IMR-90 (cell line): Measurements from ENCODE around the gene PGS1. TPM values are rescaled to one million over a fixed set of nuclear protein-coding genes. Genes with fewer than 3 reads are reported as not detected.

Experiments used
- ATAC-seq: fragments of 200-7000 bp; cut with Tn5 transposase; 2 replicates; pipeline ENCODE4 v1.9.1; 2020; ENCODE audit warnings: low read depth, mild to moderate bottlenecking, moderate library complexity
- BruUV-seq: library from RNA; stranded (reverse); fragments of 400-500 nt; replicated peaks from 2 replicates; lab custom pipeline; 2021; lab: Mats Ljungman, UMichigan
- CTCF ChIA-PET: fragments of 300-600 bp; formaldehyde crosslinking; extraction: SDS; loops from one replicate; lab custom pipeline; 2021; ENCODE audit warnings: antibody characterized with exemption; lab: Yijun Ruan, JAX
- POLR2A ChIA-PET: fragments of 300-600 bp; sonication (Branson Sonifier 250); formaldehyde crosslinking; loops from one replicate; lab custom pipeline; 2022; ENCODE audit warnings: antibody characterized with exemption; ENCODE audit not compliant: unreplicated experiment; lab: Charles Lee
- DNase-seq: peaks from one replicate; pipeline ENCODE4 v3.0.0; 2013
- H2AFZ ChIP-seq: replicated peaks from 2 replicates; pipeline ENCODE3; 2013; ENCODE audit warnings: low read length, mild to moderate bottlenecking; ENCODE audit not compliant: poor library complexity
- H2AK5ac ChIP-seq: 2 replicates; pipeline ENCODE4 v1.6.1; 2013; ENCODE audit warnings: low read depth, low read length, inconsistent platforms
- H2AK9ac ChIP-seq: replicated peaks from 2 replicates; pipeline ENCODE3; 2013; ENCODE audit warnings: mild to moderate bottlenecking, low read depth, low read length, moderate library complexity; ENCODE audit not compliant: poor library complexity
- H2BK120ac ChIP-seq: 2 replicates; pipeline ENCODE4 v1.6.1; 2013; ENCODE audit warnings: low read depth, low read length, inconsistent platforms
- H2BK15ac ChIP-seq: 3 replicates; pipeline ENCODE4 v1.6.1; 2013; ENCODE audit warnings: low read depth, low read length, inconsistent platforms
- H2BK20ac ChIP-seq: 2 replicates; pipeline ENCODE4 v1.6.1; 2013; ENCODE audit warnings: low read depth, mild to moderate bottlenecking, inconsistent platforms, low read length, moderate library complexity
- H2BK5ac ChIP-seq: 2 replicates; pipeline ENCODE4 v1.6.1; 2013; ENCODE audit warnings: mild to moderate bottlenecking, low read depth, low read length, inconsistent platforms; ENCODE audit not compliant: poor library complexity, severe bottlenecking
- H3K14ac ChIP-seq: replicated peaks from 2 replicates; pipeline ENCODE4 v1.6.1; 2013; ENCODE audit warnings: low read depth, low read length, inconsistent platforms
- H3K18ac ChIP-seq: 2 replicates; pipeline ENCODE4 v1.6.1; 2013; ENCODE audit warnings: low read depth, low read length, control low read depth
- H3K23ac ChIP-seq: 2 replicates; pipeline ENCODE4 v1.6.1; 2013; ENCODE audit warnings: low read depth, low read length, inconsistent platforms
- H3K27ac ChIP-seq: 2 replicates; pipeline ENCODE4 v1.5.1; 2013; ENCODE audit warnings: mild to moderate bottlenecking, control low read depth, low read length; ENCODE audit not compliant: insufficient read depth
- H3K27me3 ChIP-seq: 2 replicates; pipeline ENCODE4 v1.6.1; 2013; ENCODE audit warnings: low read length; ENCODE audit not compliant: control insufficient read depth, insufficient read depth
- H3K36me3 ChIP-seq: 2 replicates; pipeline ENCODE4 v1.6.1; 2013; ENCODE audit warnings: low read length, mixed read lengths; ENCODE audit not compliant: control insufficient read depth, insufficient read depth
- H3K4ac ChIP-seq: 2 replicates; pipeline ENCODE4 v1.6.1; 2013; ENCODE audit warnings: low read depth, low read length, inconsistent platforms
- H3K4me1 ChIP-seq: 2 replicates; pipeline ENCODE4 v1.6.1; 2013; ENCODE audit warnings: low read length, mixed read lengths; ENCODE audit not compliant: control insufficient read depth, insufficient read depth
- H3K4me2 ChIP-seq: 2 replicates; pipeline ENCODE4 v1.6.1; 2013; ENCODE audit warnings: low read depth, mild to moderate bottlenecking, control low read depth, low read length, moderate library complexity
- H3K4me3 ChIP-seq: 2 replicates; pipeline ENCODE4 v1.5.1; 2013; ENCODE audit warnings: low read depth, mild to moderate bottlenecking, control low read depth, low read length, moderate library complexity; ENCODE audit not compliant: insufficient read depth
- H3K56ac ChIP-seq: 2 replicates; pipeline ENCODE4 v1.6.1; 2013; ENCODE audit warnings: low read length, inconsistent platforms; ENCODE audit not compliant: insufficient read depth; ENCODE audit errors: extremely low read depth
- H3K79me1 ChIP-seq, 2 experiments: 2 replicates each; pipeline ENCODE4 v1.6.1; 2013; ENCODE audit warnings: low read length in 2 of 2, inconsistent platforms in 1 of 2, low read depth in 1 of 2
- H3K9ac ChIP-seq: 2 replicates; pipeline ENCODE4 v1.6.1; 2013; ENCODE audit warnings: low read depth, low read length, control low read depth
- H3K9me1 ChIP-seq: 2 replicates; pipeline ENCODE4 v1.6.1; 2013; ENCODE audit warnings: low read length, inconsistent platforms; ENCODE audit not compliant: insufficient read depth
- H3K9me3 ChIP-seq: 2 replicates; pipeline ENCODE4 v1.6.1; 2013; ENCODE audit warnings: low read length; ENCODE audit not compliant: control insufficient read depth, insufficient read depth
- H4K20me1 ChIP-seq: 2 replicates; pipeline ENCODE4 v1.6.1; 2013; ENCODE audit warnings: low read length, inconsistent platforms; ENCODE audit not compliant: insufficient read depth
- H4K5ac ChIP-seq: 2 replicates; pipeline ENCODE4 v1.6.1; 2013; ENCODE audit warnings: mild to moderate bottlenecking, low read depth, low read length, control low read depth
- H4K8ac ChIP-seq, 2 experiments: 2 replicates each; pipeline ENCODE4 v1.6.1; 2013; ENCODE audit warnings: low read depth in 2 of 2, low read length in 2 of 2, control low read depth in 1 of 2, inconsistent platforms in 1 of 2
- H4K91ac ChIP-seq: 2 replicates; pipeline ENCODE4 v1.6.1; 2013; ENCODE audit warnings: low read depth, low read length, inconsistent platforms; ENCODE audit not compliant: insufficient read depth
- CEBPB ChIP-seq: IDR thresholded peaks from 2 replicates; pipeline ENCODE4 v1.6.1; 2012; ENCODE audit warnings: low read depth, low read length, improper control_type of control experiment
- FOS ChIP-seq: fragments of 150-350 bp; IDR thresholded peaks from 2 replicates; pipeline ENCODE4 v1.6.1; 2016; ENCODE audit warnings: low read depth, low read length
- MXI1 ChIP-seq: IDR thresholded peaks from 2 replicates; pipeline ENCODE4 v1.6.1; 2012; ENCODE audit warnings: low read depth, mild to moderate bottlenecking, low read length, moderate library complexity, borderline replicate concordance
- POLR2A ChIP-seq: IDR thresholded peaks from 2 replicates; pipeline ENCODE4 v1.6.1; 2012; ENCODE audit warnings: mild to moderate bottlenecking, low read depth, low read length
- RAD21 ChIP-seq: IDR thresholded peaks from 2 replicates; pipeline ENCODE4 v1.6.1; 2012; ENCODE audit warnings: low read length, improper control_type of control experiment
- RCOR1 ChIP-seq: IDR thresholded peaks from 2 replicates; pipeline ENCODE4 v1.6.1; 2012; ENCODE audit warnings: mild to moderate bottlenecking, low read length, improper control_type of control experiment; ENCODE audit not compliant: insufficient replicate concordance
- SMC3 ChIP-seq: fragments of 150-350 bp; IDR thresholded peaks from 2 replicates; pipeline ENCODE4 v1.6.1; 2016; ENCODE audit warnings: low read depth, mild to moderate bottlenecking, antibody characterized with exemption, low read length, moderate library complexity
- WGBS, 2 experiments: methylation state at CpG; one replicate each; pipeline versions ENCODE4 v1.1.5 to v1.1.7; 2013; ENCODE audit warnings: missing lambda C conversion rate in 2 of 2; ENCODE audit not compliant: insufficient read length in 1 of 2; ENCODE audit errors: extremely low coverage in 2 of 2; 5-methylcytosine and 5-hydroxymethylcytosine counted together
- dilution Hi-C: fragments of 300-500 bp; cut with HindIII; formaldehyde crosslinking; loops from one replicate; pipeline ENCODE4 v1.14.3; 2018; ENCODE audit warnings: low sequenced_read_pairs; ENCODE audit not compliant: unreplicated experiment
- in situ Hi-C: fragments of 300-500 bp; cut with MboI; formaldehyde crosslinking; loops from 3 replicates; pipeline ENCODE4 v1.14.3; 2019; ENCODE audit warnings: low sequenced_read_pairs, inconsistent platforms, mixed read lengths
- intact Hi-C: fragments of 100-400 bp; cut with micrococcal nuclease; formaldehyde crosslinking; loops from 2 replicates; pipeline ENCODE4 v1.10.0; 2022
- polyA plus RNA-seq, 3 experiments: library from polyadenylated mRNA; depleted of rRNA; stranded (reverse); fragments of >200 nt; gene quantifications; 2 replicates each; pipeline ENCODE4 v1.2.3, GENCODE V29; 2012; ENCODE audit warnings: low replicate concordance in 1 of 3
- total RNA-seq: library from RNA; depleted of rRNA; stranded (reverse); fragments of >200 nt; gene quantifications from 2 replicates; pipeline ENCODE4 v1.2.3, GENCODE V29; 2012
- TF ChIP-seq, protein P1 (sequence below): conservative IDR thresholded peaks from 2 replicates; pipeline ENCODE4 v1.5.1; 2012; ENCODE audit warnings: mild to moderate bottlenecking, low read depth, low read length, improper control_type of control experiment

PGS1 gene
- total and polyA plus RNA-seq, 2 of the 4 experiments (the other 2 are of a cell fraction), result 18.5 to 43.2 TPM

DNA sequence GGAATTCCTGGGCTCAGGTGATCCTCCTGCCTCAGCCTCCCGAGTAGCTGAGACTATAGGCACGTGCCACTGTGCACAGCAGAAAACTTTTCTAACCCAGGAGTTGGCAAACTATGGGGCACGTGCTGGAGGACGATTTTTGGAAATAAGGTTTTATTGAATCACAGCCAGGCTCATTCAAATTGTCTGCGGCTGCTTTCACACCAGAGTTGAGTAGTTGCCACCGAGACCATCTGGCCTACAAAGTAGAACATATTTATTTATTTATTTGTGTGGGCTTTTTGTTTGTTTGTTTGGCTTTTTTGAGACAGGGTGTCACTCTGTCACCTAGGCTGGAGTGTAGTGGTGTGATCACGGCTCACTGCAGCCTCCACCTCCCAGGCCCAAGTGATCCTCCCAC lies 7.4 kb upstream of the PGS1 start:
- Histone ChIP-seq H3K9me3 (no peaks in the 10 kb centered on the region), H2AK5ac (no peak overlapping the region), H2BK120ac (no peak overlapping the region), H3K4me3 (no peak overlapping the region), H2AFZ (no peak overlapping the region), H3K36me3 (no peaks in the 10 kb centered on the region), H3K4me2 (no peak overlapping the region), H3K23ac (no peak overlapping the region), H2BK15ac (no peak overlapping the region), H2BK20ac (no peak overlapping the region), H3K9ac (no peak overlapping the region), H3K4ac (no peak overlapping the region), H3K56ac (no peak overlapping the region), H4K91ac (no peak overlapping the region), H3K4me1 (peaks cover 20% of the 10 kb centered on the region), H4K5ac (no peak overlapping the region), H2AK9ac (no peak overlapping the region), H3K27me3 (no peaks in the 10 kb centered on the region), H3K27ac (no peak overlapping the region), H3K9me1 (peaks cover 7% of the 10 kb centered on the region), H4K8ac (no peak overlapping the region), H4K20me1 (peaks cover 3% of the 10 kb centered on the region; the same call in 1 of the 2 replicates), H2BK5ac (no peak overlapping the region), H3K18ac (no peak overlapping the region), H3K14ac (no peak overlapping the region), H3K79me1 (no peaks in the 10 kb centered on the region; a peak in 1 of 4 replicates)
- 100% methylated on average over 1 of the region's 7 CpGs; no CpG with 5 or more reads in 1 of the 2 experiments for WGBS, 2 experiments
- no peak for DNase-seq
- no peak for ATAC-seq
- no peak for TF ChIP-seq RAD21
- TF ChIP-seq MXI1, result no peak
- no peak for TF ChIP-seq CEBPB
- TF ChIP-seq, protein P1, sequence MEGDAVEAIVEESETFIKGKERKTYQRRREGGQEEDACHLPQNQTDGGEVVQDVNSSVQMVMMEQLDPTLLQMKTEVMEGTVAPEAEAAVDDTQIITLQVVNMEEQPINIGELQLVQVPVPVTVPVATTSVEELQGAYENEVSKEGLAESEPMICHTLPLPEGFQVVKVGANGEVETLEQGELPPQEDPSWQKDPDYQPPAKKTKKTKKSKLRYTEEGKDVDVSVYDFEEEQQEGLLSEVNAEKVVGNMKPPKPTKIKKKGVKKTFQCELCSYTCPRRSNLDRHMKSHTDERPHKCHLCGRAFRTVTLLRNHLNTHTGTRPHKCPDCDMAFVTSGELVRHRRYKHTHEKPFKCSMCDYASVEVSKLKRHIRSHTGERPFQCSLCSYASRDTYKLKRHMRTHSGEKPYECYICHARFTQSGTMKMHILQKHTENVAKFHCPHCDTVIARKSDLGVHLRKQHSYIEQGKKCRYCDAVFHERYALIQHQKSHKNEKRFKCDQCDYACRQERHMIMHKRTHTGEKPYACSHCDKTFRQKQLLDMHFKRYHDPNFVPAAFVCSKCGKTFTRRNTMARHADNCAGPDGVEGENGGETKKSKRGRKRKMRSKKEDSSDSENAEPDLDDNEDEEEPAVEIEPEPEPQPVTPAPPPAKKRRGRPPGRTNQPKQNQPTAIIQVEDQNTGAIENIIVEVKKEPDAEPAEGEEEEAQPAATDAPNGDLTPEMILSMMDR, result no peak
- no peak for TF ChIP-seq SMC3
- TF ChIP-seq RCOR1, result no peak
- no peak for TF ChIP-seq FOS
- TF ChIP-seq POLR2A, result no peak
- intact Hi-C loops (no loop called here), dilution Hi-C loops (no loop called here), in situ Hi-C loops (no loop called here)
- ChIA-PET CTCF (no interaction called here), POLR2A (no interaction called here)
- BruUV-seq, result no TSS peak
